Muscle of leg (tissue), 11 donors: ENCODE measurements around the gene VCAM1. TPM values are rescaled to one million over a fixed set of nuclear protein-coding genes. Genes with fewer than 3 reads are reported as not detected.
"Not testable (repeated sequence)": the region's sequence is repeated elsewhere in the genome, so short reads cannot be mapped to it uniquely, and the experiment has no call there.

Experiments
- DNase-seq: peaks from one replicate; pipeline ENCODE4 v3.0.0; 2013
- H3K27ac ChIP-seq: one replicate; pipeline ENCODE4 v1.5.1; 2013; ENCODE audit warnings: mild to moderate bottlenecking, low read length, control low read depth
- H3K27me3 ChIP-seq: one replicate; pipeline ENCODE4 v1.6.1; 2013; ENCODE audit warnings: low read length; ENCODE audit not compliant: control insufficient read depth, insufficient read depth
- H3K36me3 ChIP-seq: one replicate; pipeline ENCODE4 v1.6.1; 2013; ENCODE audit warnings: low read length; ENCODE audit not compliant: control insufficient read depth, insufficient read depth
- H3K4me1 ChIP-seq: one replicate; pipeline ENCODE4 v1.6.1; 2013; ENCODE audit warnings: low read length; ENCODE audit not compliant: control insufficient read depth, insufficient read depth
- H3K4me3 ChIP-seq: one replicate; pipeline ENCODE4 v1.5.1; 2013; ENCODE audit warnings: low read length, control low read depth
- H3K9me3 ChIP-seq: replicated peaks from 2 replicates; pipeline ENCODE4 v1.6.1; 2013; ENCODE audit warnings: low read depth, low read length; ENCODE audit not compliant: control insufficient read depth
- WGBS: methylation state at CpG from one replicate; pipeline ENCODE4 v1.1.5; 2013; ENCODE audit warnings: missing lambda C conversion rate; ENCODE audit not compliant: insufficient coverage; 5-methylcytosine and 5-hydroxymethylcytosine counted together
- polyA plus RNA-seq, 8 donors: library from polyadenylated mRNA; unstranded; fragments of 120-200 nt; gene quantifications; one replicate each; pipeline versions ENCODE4 v1.2.1 to v1.2.3, GENCODE V29; 2013; ENCODE audit warnings: inconsistent platforms in 1 of 8, low replicate concordance in 1 of 8; ENCODE audit not compliant: insufficient read length in 8 of 8, insufficient read depth in 1 of 8
- total RNA-seq: library from RNA; stranded (reverse); fragments of 120-200 nt; gene quantifications from one replicate; pipeline ENCODE4 v1.2.4, GENCODE V29; 2013

Gene VCAM1
- total and polyA plus RNA-seq, 9 donors: 5.8 to 18.5 (median 10.5) TPM

- no peak overlapping the region for H3K4me3 ChIP-seq
- H3K27ac ChIP-seq: no peak overlapping the region
- H3K36me3 ChIP-seq: no peaks in the 10 kb centered on the region
- H3K9me3 ChIP-seq: no peaks in the 10 kb centered on the region
- no peaks in the 10 kb centered on the region for H3K4me1 ChIP-seq
- no peak for DNase-seq
- no CpG with 5 or more reads among the region's 2 CpGs for WGBS
- H3K27me3 ChIP-seq: no peaks in the 10 kb centered on the region
Observed at GRCh38 chr1:100769323-100769722, 49.8 kb downstream of the VCAM1 start.

- Histone ChIP-seq H3K27ac (no peak overlapping the region), H3K36me3 (no peaks in the 10 kb centered on the region), H3K4me3 (no peak overlapping the region), H3K9me3 (no peaks in the 10 kb centered on the region), H3K4me1 (no peaks in the 10 kb centered on the region), H3K27me3 (no peaks in the 10 kb centered on the region)
- WGBS: 14% methylated on average over 2 of the region's 4 CpGs
- peak; percentile 19 for DNase-seq
Observed at GRCh38 chr1:100769906-100770646, 50.5 kb downstream of the VCAM1 start.

- Histone ChIP-seq H3K27ac (no peak overlapping the region), H3K4me1 (no peaks in the 10 kb centered on the region), H3K27me3 (no peaks in the 10 kb centered on the region), H3K9me3 (no peaks in the 10 kb centered on the region), H3K36me3 (no peaks in the 10 kb centered on the region), H3K4me3 (no peak overlapping the region)
- WGBS: 92% methylated on average over 2 of the region's 3 CpGs
- DNase-seq: no peak
Observed at GRCh38 chr1:100773444-100773843, 53.9 kb downstream of the VCAM1 start.

GRCh38 chr1:100774370-100774769 is 54.8 kb downstream of the VCAM1 start:
- Histone ChIP-seq H3K4me3 (no peak overlapping the region), H3K9me3 (no peaks in the 10 kb centered on the region), H3K27me3 (no peaks in the 10 kb centered on the region), H3K4me1 (no peaks in the 10 kb centered on the region), H3K27ac (no peak overlapping the region), H3K36me3 (no peaks in the 10 kb centered on the region)
- whole genome bisulfite sequencing: no CpG with 5 or more reads among the region's 1 CpG
- no peak for DNase-seq

GRCh38 chr1:100775483-100775882 is 55.9 kb downstream of the VCAM1 start:
- H3K4me3 ChIP-seq: no peak overlapping the region
- no peaks in the 10 kb centered on the region for H3K9me3 ChIP-seq
- no peaks in the 10 kb centered on the region for H3K4me1 ChIP-seq
- DNase-seq: no peak
- H3K36me3 ChIP-seq: no peaks in the 10 kb centered on the region
- 83% methylated on average over 2 of the region's 4 CpGs for WGBS
- H3K27ac ChIP-seq: no peak overlapping the region
- H3K27me3 ChIP-seq: no peaks in the 10 kb centered on the region

- H3K36me3 ChIP-seq: no peaks in the 10 kb centered on the region
- no peaks in the 10 kb centered on the region for H3K4me1 ChIP-seq
- H3K27me3 ChIP-seq: no peaks in the 10 kb centered on the region
- no peaks in the 10 kb centered on the region for H3K9me3 ChIP-seq
- H3K27ac ChIP-seq: no peak overlapping the region
- H3K4me3 ChIP-seq: no peak overlapping the region
- DNase-seq: peak; percentile 27
Observed at GRCh38 chr1:100778748-100779147, 59.2 kb downstream of the VCAM1 start.

GRCh38 chr1:100780814-100781213 is 61.3 kb downstream of the VCAM1 start:
- no peaks in the 10 kb centered on the region for H3K4me1 ChIP-seq
- H3K4me3 ChIP-seq: no peak overlapping the region
- no peak for DNase-seq
- no peaks in the 10 kb centered on the region for H3K36me3 ChIP-seq
- H3K27ac ChIP-seq: no peak overlapping the region
- no peaks in the 10 kb centered on the region for H3K9me3 ChIP-seq
- no peaks in the 10 kb centered on the region for H3K27me3 ChIP-seq

- WGBS: 59% methylated on average over 1 of the region's 3 CpGs
- not testable (repeated sequence) for H3K4me3 ChIP-seq, DNase-seq
Observed at GRCh38 chr1:100781728-100782127, 62.2 kb downstream of the VCAM1 start.

GRCh38 chr1:100782473-100783039 is 63.0 kb downstream of the VCAM1 start:
- no peak for DNase-seq
- Histone ChIP-seq H3K9me3 (no peaks in the 10 kb centered on the region), H3K36me3 (no peaks in the 10 kb centered on the region), H3K27ac (no peak overlapping the region), H3K4me3 (no peak overlapping the region), H3K4me1 (no peaks in the 10 kb centered on the region), H3K27me3 (no peaks in the 10 kb centered on the region)
- WGBS: no CpG with 5 or more reads among the region's 1 CpG

More at GRCh38 chr1:100781728-100782127, 62.2 kb downstream of the VCAM1 start:
- H3K27me3 ChIP-seq, H3K36me3 ChIP-seq, H3K9me3 ChIP-seq, H3K27ac ChIP-seq, H3K4me1 ChIP-seq: not testable (repeated sequence)

GRCh38 chr1:100785470-100786052 is 66.0 kb downstream of the VCAM1 start:
- WGBS: 67% methylated on average over 3 of the region's 5 CpGs
- DNase-seq: no peak
- Histone ChIP-seq H3K4me3 (no peak overlapping the region), H3K9me3 (no peaks in the 10 kb centered on the region), H3K36me3 (no peaks in the 10 kb centered on the region), H3K27me3 (no peaks in the 10 kb centered on the region), H3K27ac (no peak overlapping the region), H3K4me1 (no peaks in the 10 kb centered on the region)
